Nephron progenitor cell (in vitro differentiated cells): Measurements from ENCODE around the gene CLEC18A.

Experiments
- DNase-seq: peaks from one replicate; pipeline ENCODE4 v3.0.0; 2021
- H3K27ac Mint-ChIP-seq: 2 replicates; pipeline ENCODE4 v1.8.0; 2021; ENCODE audit warnings: mild to moderate bottlenecking, moderate library complexity, mixed read lengths
- H3K27me3 Mint-ChIP-seq: 2 replicates; pipeline ENCODE4 v1.8.0; 2021; ENCODE audit warnings: mild to moderate bottlenecking, low read depth, mixed read lengths; ENCODE audit not compliant: poor library complexity
- H3K36me3 Mint-ChIP-seq: 2 replicates; pipeline ENCODE4 v1.8.0; 2021; ENCODE audit warnings: low read depth, mixed read lengths
- H3K4me1 Mint-ChIP-seq: 2 replicates; pipeline ENCODE4 v1.8.0; 2021; ENCODE audit warnings: mixed read lengths
- H3K4me3 Mint-ChIP-seq: 2 replicates; pipeline ENCODE4 v1.8.0; 2021; ENCODE audit warnings: mild to moderate bottlenecking, moderate library complexity, mixed read lengths
- H3K9me3 Mint-ChIP-seq: 2 replicates; pipeline ENCODE4 v1.8.0; 2021; ENCODE audit warnings: mild to moderate bottlenecking, moderate library complexity, mixed read lengths
- TF ChIP-seq, protein P1 (sequence below): fragments of 200-600 bp; sonication (generic); IDR thresholded peaks from 2 replicates; pipeline ENCODE4 v1.5.0; 2021; ENCODE audit warnings: antibody characterized with exemption

The CLEC18A gene

GRCh38 chr16:69921127-69921526, 30.0 kb upstream of the CLEC18A start:
- Mint-ChIP-seq H3K27ac (no peak overlapping the region), H3K4me1 (peaks cover 65% of the 10 kb centered on the region)

DNA sequence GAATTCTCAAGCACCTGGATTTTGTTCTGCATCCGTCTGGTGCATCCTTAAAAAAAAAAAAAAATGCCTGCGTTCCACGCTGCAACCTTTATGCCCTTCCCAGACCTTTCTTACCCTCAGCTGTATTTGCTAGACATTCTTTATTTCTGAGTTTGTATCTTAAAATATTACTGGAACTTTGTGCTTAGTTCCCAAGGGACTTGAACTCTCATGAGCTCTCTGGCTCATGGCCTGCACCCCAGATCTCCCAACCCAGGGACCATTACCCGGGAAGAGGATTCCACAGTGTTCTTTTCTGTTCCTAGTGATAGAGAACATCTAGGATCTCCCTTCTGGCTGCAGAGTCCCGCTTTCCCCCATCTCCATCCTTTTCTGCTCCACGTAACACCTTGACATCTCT, 28.9 kb upstream of the CLEC18A start:
- TF ChIP-seq, protein P1, sequence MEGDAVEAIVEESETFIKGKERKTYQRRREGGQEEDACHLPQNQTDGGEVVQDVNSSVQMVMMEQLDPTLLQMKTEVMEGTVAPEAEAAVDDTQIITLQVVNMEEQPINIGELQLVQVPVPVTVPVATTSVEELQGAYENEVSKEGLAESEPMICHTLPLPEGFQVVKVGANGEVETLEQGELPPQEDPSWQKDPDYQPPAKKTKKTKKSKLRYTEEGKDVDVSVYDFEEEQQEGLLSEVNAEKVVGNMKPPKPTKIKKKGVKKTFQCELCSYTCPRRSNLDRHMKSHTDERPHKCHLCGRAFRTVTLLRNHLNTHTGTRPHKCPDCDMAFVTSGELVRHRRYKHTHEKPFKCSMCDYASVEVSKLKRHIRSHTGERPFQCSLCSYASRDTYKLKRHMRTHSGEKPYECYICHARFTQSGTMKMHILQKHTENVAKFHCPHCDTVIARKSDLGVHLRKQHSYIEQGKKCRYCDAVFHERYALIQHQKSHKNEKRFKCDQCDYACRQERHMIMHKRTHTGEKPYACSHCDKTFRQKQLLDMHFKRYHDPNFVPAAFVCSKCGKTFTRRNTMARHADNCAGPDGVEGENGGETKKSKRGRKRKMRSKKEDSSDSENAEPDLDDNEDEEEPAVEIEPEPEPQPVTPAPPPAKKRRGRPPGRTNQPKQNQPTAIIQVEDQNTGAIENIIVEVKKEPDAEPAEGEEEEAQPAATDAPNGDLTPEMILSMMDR, result no peak
- peak overlapping the region; percentile 16 for H3K27ac Mint-ChIP-seq
- DNase-seq, result no peak
- peaks cover 67% of the 10 kb centered on the region for H3K4me1 Mint-ChIP-seq
- no peaks in the 10 kb centered on the region for H3K9me3 Mint-ChIP-seq
- peaks cover 10% of the 10 kb centered on the region for H3K27me3 Mint-ChIP-seq
- H3K36me3 Mint-ChIP-seq, result peaks cover 35% of the 10 kb centered on the region
- H3K4me3 Mint-ChIP-seq, result no peak overlapping the region

More at GRCh38 chr16:69921127-69921526, 30.0 kb upstream of the CLEC18A start:
- H3K9me3 Mint-ChIP-seq, result no peaks in the 10 kb centered on the region
- peaks cover 10% of the 10 kb centered on the region for H3K27me3 Mint-ChIP-seq
- no peak overlapping the region for H3K4me3 Mint-ChIP-seq
- TF ChIP-seq, protein P1, result no peak
- DNase-seq, result no peak
- H3K36me3 Mint-ChIP-seq, result peaks cover 33% of the 10 kb centered on the region

DNA sequence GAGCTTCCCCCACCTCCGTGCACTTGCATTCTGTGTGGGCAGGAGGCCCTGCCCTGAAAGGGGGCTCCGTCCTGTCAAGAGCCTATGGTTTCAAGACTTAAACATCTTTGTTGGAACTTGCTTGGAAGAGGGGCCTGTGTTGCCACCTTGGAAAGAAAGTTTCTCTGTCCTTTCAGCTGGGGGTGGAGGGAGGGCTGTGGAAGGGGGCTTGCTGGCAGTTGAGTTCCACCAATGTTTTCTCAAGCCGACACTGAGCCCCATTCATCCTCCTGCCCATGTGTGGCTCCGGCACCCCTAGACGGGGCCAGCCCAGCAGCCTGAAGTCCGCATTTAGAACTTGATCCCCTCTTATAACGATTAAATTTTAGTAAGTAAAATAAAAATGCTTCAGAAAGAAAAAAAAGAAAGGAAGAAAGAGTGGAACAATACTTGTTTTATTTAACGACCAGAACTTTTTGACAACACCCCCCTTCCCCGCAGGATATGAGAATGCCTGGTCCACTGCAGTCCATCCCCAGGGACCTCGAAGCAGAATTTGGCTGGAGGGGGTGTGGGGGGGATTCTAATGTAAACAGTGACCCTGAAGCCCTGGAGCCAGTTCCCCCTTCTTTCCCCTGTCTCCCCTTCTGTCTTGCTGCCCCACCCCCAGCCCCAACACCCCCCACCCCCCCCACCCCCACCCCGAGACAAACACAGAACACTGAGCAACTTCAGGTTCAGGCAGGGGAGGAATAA, 26.9 kb upstream of the CLEC18A start:
- Mint-ChIP-seq H3K27ac (peak overlapping the region; percentile 92), H3K4me1 (peaks cover 68% of the 10 kb centered on the region), H3K9me3 (no peaks in the 10 kb centered on the region), H3K27me3 (peaks cover 10% of the 10 kb centered on the region), H3K36me3 (peaks cover 26% of the 10 kb centered on the region), H3K4me3 (peak overlapping the region; percentile 49)
- TF ChIP-seq, protein P1, result no peak
- DNase-seq, result no peak

DNA sequence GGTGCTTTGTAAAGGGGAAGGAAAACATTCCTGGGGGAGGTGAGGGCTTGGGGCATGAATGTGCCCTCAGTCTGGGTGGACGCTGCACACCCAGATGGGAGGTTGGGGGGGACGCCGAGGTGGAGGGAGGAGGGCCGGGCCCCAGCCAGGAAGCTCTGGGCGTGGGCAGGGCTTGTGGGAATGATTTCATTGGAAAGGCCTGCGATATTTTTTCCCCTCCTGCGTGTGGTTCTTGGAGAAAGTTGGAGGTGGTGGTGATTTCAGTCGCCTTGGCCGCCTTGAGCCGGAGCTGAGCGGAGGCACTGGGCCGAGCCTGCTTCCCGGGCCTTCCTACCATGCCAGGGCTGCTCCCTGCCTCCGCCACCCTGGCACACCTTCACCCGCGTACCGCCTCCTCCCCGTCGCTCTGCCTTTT, 26.4 kb upstream of the CLEC18A start:
- Mint-ChIP-seq H3K4me1 (peaks cover 74% of the 10 kb centered on the region), H3K4me3 (no peak overlapping the region), H3K27ac (peak overlapping the region; percentile 98), H3K9me3 (no peaks in the 10 kb centered on the region), H3K27me3 (peaks cover 10% of the 10 kb centered on the region), H3K36me3 (peaks cover 26% of the 10 kb centered on the region)
- peak; percentile 12 for DNase-seq
- TF ChIP-seq, protein P1, result no peak

DNA sequence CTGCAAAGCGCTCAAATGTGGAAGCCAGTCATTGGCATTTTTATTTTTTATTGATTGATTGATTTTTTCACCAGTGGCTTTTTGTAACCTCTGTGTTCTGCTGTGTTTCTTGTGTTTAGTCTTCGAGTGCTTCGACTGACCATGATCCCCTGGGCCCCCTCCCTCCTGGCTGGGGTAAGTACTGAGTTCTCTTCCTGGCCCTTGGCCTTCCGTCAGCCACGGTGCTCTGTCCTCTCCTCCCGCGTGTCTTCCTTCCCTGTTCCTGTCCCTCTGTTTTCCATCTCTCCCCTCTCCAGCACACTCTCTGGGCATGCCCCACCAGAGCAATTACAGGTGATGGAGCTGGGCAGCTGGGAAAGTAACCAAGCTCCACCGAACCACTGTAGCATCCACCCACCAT, 25.8 kb upstream of the CLEC18A start:
- Mint-ChIP-seq H3K27me3 (peaks cover 10% of the 10 kb centered on the region), H3K4me3 (peak overlapping the region; percentile 64), H3K27ac (peak overlapping the region; percentile 98), H3K4me1 (peaks cover 78% of the 10 kb centered on the region), H3K36me3 (peaks cover 26% of the 10 kb centered on the region), H3K9me3 (no peaks in the 10 kb centered on the region)
- DNase-seq, result no peak
- TF ChIP-seq, protein P1, result no peak

- Mint-ChIP-seq H3K27me3 (peaks cover 8% of the 10 kb centered on the region), H3K4me1 (peaks cover 77% of the 10 kb centered on the region), H3K27ac (no peak overlapping the region), H3K36me3 (peaks cover 24% of the 10 kb centered on the region), H3K4me3 (no peak overlapping the region), H3K9me3 (no peaks in the 10 kb centered on the region)
- TF ChIP-seq, protein P1, result no peak
- DNase-seq, result no peak
Observed at GRCh38 chr16:69926241-69926640, 24.9 kb upstream of the CLEC18A start.
